ENCODE measurements around the gene IQSEC1. TPM values are rescaled to one million over a fixed set of nuclear protein-coding genes. Genes with fewer than 3 reads are reported as not detected.

IQSEC1 gene
- total and polyA plus RNA-seq, 2 experiments from 2014 or later, result 8.0 to 51.9 TPM

DNA sequence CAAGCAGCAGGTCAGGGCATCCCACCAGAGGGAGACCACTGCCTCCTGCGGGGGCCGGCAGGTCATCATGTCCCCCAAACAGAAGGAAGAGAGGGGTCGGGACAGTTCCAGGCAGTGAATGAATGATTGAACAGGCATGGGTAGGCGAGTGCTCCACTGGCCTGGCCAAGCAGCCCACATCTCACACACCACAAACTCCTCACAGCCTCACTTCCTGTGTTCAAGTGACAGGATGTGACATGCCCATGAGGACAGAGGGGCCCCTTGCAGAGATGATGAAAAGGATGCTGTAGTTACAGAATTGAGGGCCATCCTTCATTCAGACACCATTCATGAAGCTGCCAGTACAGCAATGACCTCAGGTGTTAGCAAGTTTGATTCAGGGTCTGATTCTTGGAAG, 3.7 kb downstream of the IQSEC1 start (continued):
- TF ChIP-seq EZH2 (IDR thresholded peaks at IDR 0.05; ENCODE audit: low read depth, unreplicated experiment), result no peak
- no peak for TF ChIP-seq ZNF331 (CRISPR knock-in tag; IDR thresholded peaks at IDR 0.05; ENCODE audit: low read depth)
- TF ChIP-seq ZNF114 (CRISPR knock-in tag; IDR thresholded peaks at IDR 0.05), result no peak
- TF ChIP-seq, protein P1, sequence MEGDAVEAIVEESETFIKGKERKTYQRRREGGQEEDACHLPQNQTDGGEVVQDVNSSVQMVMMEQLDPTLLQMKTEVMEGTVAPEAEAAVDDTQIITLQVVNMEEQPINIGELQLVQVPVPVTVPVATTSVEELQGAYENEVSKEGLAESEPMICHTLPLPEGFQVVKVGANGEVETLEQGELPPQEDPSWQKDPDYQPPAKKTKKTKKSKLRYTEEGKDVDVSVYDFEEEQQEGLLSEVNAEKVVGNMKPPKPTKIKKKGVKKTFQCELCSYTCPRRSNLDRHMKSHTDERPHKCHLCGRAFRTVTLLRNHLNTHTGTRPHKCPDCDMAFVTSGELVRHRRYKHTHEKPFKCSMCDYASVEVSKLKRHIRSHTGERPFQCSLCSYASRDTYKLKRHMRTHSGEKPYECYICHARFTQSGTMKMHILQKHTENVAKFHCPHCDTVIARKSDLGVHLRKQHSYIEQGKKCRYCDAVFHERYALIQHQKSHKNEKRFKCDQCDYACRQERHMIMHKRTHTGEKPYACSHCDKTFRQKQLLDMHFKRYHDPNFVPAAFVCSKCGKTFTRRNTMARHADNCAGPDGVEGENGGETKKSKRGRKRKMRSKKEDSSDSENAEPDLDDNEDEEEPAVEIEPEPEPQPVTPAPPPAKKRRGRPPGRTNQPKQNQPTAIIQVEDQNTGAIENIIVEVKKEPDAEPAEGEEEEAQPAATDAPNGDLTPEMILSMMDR (conservative IDR thresholded peaks at IDR 0.05; ENCODE audit: low read depth in 2 of 2), result no peak
- TF ChIP-seq EZH2phosphoT487 (IDR thresholded peaks at IDR 0.05; ENCODE audit: unreplicated experiment), result no peak
- no peak for TF ChIP-seq STAT1 (IDR thresholded peaks at IDR 0.05; ENCODE audit: unreplicated experiment)
- TF ChIP-seq CREB1 (CRISPR knock-in tag; IDR thresholded peaks at IDR 0.05; ENCODE audit: low read depth), result no peak

DNA sequence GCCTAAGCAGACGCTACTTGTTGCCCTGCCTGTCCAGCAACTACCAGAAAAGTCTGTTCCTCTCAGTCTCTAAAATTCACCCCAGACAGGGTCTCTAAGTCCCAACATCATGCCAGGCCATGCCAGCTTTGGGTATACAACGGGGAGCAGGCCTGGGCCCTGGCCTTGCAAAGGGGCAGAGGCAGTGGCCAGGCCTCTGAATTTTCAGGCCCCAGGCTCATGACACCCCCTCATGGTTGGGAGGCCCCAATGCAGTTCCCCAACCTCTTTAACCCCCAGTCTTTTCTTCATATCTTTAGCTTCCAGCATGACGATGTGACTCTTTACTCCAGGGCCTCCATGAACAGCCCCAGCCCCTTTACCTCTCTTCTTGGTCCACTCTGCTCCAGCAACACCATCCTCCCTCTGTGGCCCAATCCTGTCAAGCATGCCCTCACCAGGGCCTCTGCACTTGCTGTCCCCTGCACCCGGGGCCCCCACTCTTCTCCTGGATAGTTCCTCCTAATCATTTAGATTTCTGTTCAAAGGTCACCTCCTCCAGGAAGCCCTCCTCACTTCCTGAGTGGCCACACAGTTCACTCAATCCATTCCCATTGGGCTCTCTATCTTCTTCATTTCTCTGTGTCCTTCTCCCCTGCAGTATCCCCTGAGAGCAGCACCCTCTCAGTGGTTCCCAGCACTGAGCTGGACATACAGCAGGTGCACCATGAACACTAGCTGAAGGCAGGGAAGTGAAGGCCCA, 4.8 kb downstream of the IQSEC1 start:
- Histone ChIP-seq H3K79me2 (replicated peaks; ENCODE audit: insufficient read depth) (no peaks in the 10 kb centered on the region), H3K27me3 (ENCODE audit: insufficient read depth) (peaks cover 9% of the 10 kb centered on the region; the same call in 1 of the 2 replicates), H2AFZ (no peak overlapping the region), H3K4me1 (ENCODE audit: insufficient read depth) (peaks cover 4% of the 10 kb centered on the region; the same call in 1 of the 2 replicates), H3K27ac (ENCODE audit: low read depth) (no peak overlapping the region), H3K36me3 (ENCODE audit: insufficient read depth) (no peaks in the 10 kb centered on the region), H4K20me1 (replicated peaks; ENCODE audit: insufficient read depth) (no peaks in the 10 kb centered on the region), H3K9me2 (ENCODE audit: insufficient read depth) (no peaks in the 10 kb centered on the region), H3K4me3 (no peak overlapping the region), H3F3A (replicated peaks; ENCODE audit: low read depth) (no peaks in the 10 kb centered on the region), H3K4me2 (no peak overlapping the region)
- H3K9me3 Mint-ChIP-seq, result no peaks in the 10 kb centered on the region
- ATAC-seq, result no peak
- H3K27ac Mint-ChIP-seq, result no peak overlapping the region
- no peak for DNase-seq (ENCODE audit: low spot score)
- no peak for TF ChIP-seq ZNF331 (CRISPR knock-in tag; IDR thresholded peaks at IDR 0.05; ENCODE audit: low read depth)
- TF ChIP-seq, protein P2, sequence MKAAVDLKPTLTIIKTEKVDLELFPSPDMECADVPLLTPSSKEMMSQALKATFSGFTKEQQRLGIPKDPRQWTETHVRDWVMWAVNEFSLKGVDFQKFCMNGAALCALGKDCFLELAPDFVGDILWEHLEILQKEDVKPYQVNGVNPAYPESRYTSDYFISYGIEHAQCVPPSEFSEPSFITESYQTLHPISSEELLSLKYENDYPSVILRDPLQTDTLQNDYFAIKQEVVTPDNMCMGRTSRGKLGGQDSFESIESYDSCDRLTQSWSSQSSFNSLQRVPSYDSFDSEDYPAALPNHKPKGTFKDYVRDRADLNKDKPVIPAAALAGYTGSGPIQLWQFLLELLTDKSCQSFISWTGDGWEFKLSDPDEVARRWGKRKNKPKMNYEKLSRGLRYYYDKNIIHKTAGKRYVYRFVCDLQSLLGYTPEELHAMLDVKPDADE (IDR thresholded peaks at IDR 0.05), result no peak
- TF ChIP-seq, protein P1 (conservative IDR thresholded peaks at IDR 0.05; ENCODE audit: low read depth in 2 of 2), result peak; percentile 8 to 13; a peak in 1 of 4 replicates
- TF ChIP-seq EZH2 (IDR thresholded peaks at IDR 0.05; ENCODE audit: low read depth, unreplicated experiment), result no peak
- H3K36me3 Mint-ChIP-seq (ENCODE audit: low read depth), result no peaks in the 10 kb centered on the region
- H3K27me3 Mint-ChIP-seq (ENCODE audit: insufficient read depth, low read depth, poor library complexity), result peaks cover 18% of the 10 kb centered on the region
- H3K4me3 Mint-ChIP-seq, result no peak overlapping the region
- H3K4me1 Mint-ChIP-seq, result peaks cover 3% of the 10 kb centered on the region; the same call in 2 of the 3 replicates
